ENCODE results near the gene NACC2.

The NACC2 gene

DNA sequence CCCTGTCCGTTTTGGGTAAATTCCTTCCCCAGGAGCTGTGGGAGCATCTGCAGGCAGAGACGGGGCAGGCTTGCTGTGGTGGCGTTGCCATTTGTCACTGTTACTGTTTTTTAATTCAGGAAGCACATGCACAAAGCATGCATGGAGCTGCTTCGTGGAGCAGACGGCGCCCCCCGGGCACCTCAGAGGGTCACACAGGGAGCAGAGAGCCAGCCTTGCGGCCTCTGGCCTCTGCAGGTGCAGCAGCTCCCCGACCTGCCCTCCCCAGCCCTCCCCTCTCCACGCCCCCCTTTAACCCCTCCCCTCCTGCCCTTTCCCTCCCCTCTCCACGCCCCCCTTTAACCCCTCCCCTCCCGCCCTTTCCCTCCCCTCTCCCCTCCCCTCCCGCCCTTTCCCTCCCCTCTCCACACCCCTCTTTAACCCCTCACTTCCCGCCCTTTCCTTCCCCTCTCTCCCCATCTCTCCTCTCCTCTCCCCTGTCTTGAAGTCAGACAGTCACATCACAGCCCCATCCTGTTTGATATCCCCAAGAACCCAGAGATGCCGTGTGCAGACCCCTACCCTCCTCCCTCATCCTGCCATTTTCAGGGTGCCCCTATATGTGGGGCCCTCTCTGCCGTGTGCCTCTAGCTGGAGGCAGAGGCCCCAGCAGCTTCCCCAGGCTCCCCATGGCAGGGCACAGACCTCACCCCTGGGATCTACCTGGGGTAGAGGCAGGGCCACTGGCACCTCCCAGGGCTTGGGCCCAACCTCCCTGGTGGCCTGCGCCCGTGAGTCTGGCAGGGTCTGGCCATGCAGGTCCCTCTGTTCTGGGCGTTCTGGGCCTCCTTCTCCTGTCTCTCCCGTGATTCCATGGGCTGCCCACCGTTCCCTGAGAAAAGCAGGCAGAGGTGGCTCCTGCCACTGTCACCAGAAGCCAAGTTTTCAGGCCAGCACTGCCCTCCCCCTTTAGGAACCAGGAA lies 104.3 kb downstream of the NACC2 start:
- no peaks in the 10 kb centered on the region for H3K36me3 ChIP-seq (ENCODE audit: control insufficient read depth, insufficient read depth, low read length)
- peaks cover 16% of the 10 kb centered on the region for H3K4me1 ChIP-seq (ENCODE audit: control insufficient read depth, insufficient read depth, low read length)
- peaks cover 2% of the 10 kb centered on the region for H3K27me3 ChIP-seq (ENCODE audit: control insufficient read depth, insufficient read depth, low read length)
- H3K4me3 ChIP-seq (ENCODE audit: low read length): no peak overlapping the region
- H3K27ac ChIP-seq (ENCODE audit: low read depth, low read length): no peak overlapping the region
- H3K9ac ChIP-seq (ENCODE audit: low read length): no peak overlapping the region

DNA sequence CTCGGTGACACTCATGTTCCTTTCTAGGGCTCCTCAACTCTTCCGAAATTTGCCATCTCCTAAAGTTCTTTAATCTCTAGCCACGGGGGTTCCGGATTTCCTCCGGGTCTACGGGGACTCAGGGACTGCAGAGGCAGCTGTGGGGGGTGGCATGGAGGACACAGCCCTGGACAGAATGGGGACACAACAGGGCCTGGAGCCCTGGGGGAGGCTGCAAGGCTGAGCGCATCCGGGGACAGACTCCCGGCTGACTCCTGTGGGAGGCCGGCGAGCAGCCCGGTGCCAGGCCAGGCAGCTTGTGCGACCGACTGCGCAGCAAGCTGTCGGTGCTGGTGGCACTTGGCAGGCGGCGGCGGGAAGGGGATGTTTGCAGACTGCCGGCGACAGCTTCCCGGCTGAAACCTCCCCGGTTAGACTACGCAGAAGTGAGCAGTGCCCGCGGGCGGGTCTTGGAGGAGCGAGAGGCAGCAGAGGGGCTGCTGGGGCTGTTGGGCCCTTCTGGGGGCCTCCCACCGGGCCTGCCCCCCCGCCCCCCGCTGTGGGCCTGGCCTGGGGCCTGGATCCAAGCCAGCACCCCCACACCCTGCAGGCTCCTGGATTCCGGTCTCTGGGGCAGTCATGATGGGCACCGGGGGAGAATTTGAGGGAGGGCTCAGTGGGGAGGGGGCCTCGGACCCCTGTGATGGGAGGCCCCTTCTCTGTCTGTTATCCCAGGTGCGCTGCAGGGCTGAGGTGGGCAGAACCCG lies 105.2 kb downstream of the NACC2 start:
- no peak overlapping the region for H3K9ac ChIP-seq (ENCODE audit: low read length)
- peaks cover 5% of the 10 kb centered on the region for H3K27me3 ChIP-seq (ENCODE audit: control insufficient read depth, insufficient read depth, low read length)
- no peaks in the 10 kb centered on the region for H3K36me3 ChIP-seq (ENCODE audit: control insufficient read depth, insufficient read depth, low read length)
- H3K27ac ChIP-seq (ENCODE audit: low read depth, low read length): no peak overlapping the region
- no peak overlapping the region for H3K4me3 ChIP-seq (ENCODE audit: low read length)
- H3K4me1 ChIP-seq (ENCODE audit: control insufficient read depth, insufficient read depth, low read length): peaks cover 16% of the 10 kb centered on the region

DNA sequence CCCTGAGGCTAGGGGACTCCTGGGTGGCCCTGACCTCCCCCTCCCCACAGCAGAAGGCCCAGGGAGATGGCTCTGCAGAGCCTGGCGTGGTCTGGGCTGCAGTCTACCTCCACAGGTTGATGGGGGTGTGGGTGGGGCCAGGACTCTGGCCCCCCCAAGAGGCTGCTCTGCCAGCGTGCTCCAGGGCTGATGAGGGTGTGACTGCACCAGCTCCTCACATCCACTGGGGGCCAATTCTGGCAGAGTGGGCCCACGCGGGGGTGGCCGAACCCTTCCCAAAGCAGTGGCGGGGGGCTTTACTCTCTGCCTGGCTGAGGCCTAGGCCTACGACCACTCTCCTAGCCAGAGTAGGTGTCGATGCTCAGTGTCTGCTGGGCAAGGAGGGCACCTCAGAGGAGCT lies 105.9 kb downstream of the NACC2 start:
- H3K9ac ChIP-seq (ENCODE audit: low read length): no peak overlapping the region
- H3K4me3 ChIP-seq (ENCODE audit: low read length): no peak overlapping the region
- no peak overlapping the region for H3K27ac ChIP-seq (ENCODE audit: low read depth, low read length)
- H3K27me3 ChIP-seq (ENCODE audit: control insufficient read depth, insufficient read depth, low read length): peaks cover 5% of the 10 kb centered on the region
- H3K4me1 ChIP-seq (ENCODE audit: control insufficient read depth, insufficient read depth, low read length): peaks cover 16% of the 10 kb centered on the region
- no peaks in the 10 kb centered on the region for H3K36me3 ChIP-seq (ENCODE audit: control insufficient read depth, insufficient read depth, low read length)

DNA sequence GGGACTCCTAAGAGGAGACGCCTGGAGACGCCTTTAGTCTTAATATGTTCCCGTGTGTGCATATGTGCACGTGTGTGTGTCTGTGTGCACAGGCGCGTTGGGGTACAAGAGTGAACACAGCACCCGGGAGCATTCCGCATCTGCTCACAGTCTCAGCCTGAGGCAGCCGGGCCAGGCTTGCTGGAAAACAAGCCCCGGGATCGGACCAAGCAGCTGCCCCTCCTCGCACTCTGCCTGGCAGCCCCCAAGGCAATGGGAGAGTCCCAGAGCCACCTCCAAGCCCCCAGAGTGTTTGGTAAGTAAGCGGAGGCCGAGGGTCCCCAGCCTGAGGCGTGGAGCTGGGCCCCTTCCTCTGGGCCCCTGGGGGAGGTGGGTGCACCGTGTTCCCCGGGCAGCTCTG lies 106.6 kb downstream of the NACC2 start:
- Histone ChIP-seq H3K36me3 (ENCODE audit: control insufficient read depth, insufficient read depth, low read length) (no peaks in the 10 kb centered on the region), H3K9ac (ENCODE audit: low read length) (no peak overlapping the region), H3K4me3 (ENCODE audit: low read length) (no peak overlapping the region), H3K27ac (ENCODE audit: low read depth, low read length) (no peak overlapping the region), H3K4me1 (ENCODE audit: control insufficient read depth, insufficient read depth, low read length) (peaks cover 15% of the 10 kb centered on the region), H3K27me3 (ENCODE audit: control insufficient read depth, insufficient read depth, low read length) (peaks cover 5% of the 10 kb centered on the region)

DNA sequence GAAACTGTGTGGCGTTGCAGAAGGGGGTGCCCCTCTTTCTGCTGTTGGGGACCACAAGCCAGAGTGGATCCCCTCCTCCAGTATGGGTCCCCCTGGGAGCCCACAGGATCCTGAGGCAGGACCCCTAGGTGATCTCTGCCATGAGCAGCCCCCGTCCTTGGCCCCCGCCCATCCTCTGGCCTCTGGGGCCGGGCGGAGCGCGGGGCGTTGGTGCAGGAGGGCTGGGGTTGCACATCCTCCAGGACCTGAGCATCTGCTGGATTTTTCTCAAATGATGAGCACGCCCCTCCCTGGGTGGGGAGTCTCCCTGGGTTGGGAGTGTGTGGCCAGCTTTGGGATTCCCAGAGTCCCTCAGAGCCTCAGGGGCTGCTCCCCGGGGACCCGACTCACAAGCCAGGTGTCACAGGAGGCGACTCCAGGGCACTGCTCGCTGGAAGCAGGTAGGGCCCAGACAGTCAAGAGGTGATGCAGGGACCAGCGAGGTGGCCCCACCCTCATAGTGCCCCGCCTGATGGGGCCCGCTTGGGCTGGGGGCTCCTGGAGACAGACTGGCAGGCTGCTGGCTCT lies 107.2 kb downstream of the NACC2 start:
- Histone ChIP-seq H3K9ac (ENCODE audit: low read length) (no peak overlapping the region), H3K4me1 (ENCODE audit: control insufficient read depth, insufficient read depth, low read length) (peaks cover 10% of the 10 kb centered on the region), H3K36me3 (ENCODE audit: control insufficient read depth, insufficient read depth, low read length) (no peaks in the 10 kb centered on the region), H3K4me3 (ENCODE audit: low read length) (no peak overlapping the region), H3K27ac (ENCODE audit: low read depth, low read length) (no peak overlapping the region), H3K27me3 (ENCODE audit: control insufficient read depth, insufficient read depth, low read length) (peaks cover 5% of the 10 kb centered on the region)

DNA sequence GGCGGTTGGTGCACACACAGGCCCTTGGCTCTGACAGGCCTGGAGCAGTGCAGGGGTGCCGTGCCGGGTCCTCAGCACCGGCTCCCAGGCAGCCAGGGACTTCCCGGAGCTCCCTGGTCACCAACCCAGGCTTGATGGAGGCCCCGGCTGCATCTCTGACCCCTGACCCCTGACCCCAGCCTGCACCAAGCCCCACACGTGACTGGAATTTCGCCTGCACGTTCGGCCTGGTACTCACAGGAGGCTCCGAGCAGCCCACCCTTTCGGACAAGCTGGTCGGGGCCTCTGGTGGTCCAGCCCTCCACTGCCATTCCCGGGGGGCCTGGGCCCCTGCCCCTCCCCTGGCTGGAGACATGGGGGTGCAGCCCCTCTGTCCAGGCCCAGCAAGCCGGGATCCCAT lies 108.5 kb downstream of the NACC2 start:
- H3K27me3 ChIP-seq (ENCODE audit: control insufficient read depth, insufficient read depth, low read length): peaks cover 5% of the 10 kb centered on the region
- no peaks in the 10 kb centered on the region for H3K4me1 ChIP-seq (ENCODE audit: control insufficient read depth, insufficient read depth, low read length)
- H3K4me3 ChIP-seq (ENCODE audit: low read length): no peak overlapping the region
- no peaks in the 10 kb centered on the region for H3K36me3 ChIP-seq (ENCODE audit: control insufficient read depth, insufficient read depth, low read length)
- no peak overlapping the region for H3K9ac ChIP-seq (ENCODE audit: low read length)
- no peak overlapping the region for H3K27ac ChIP-seq (ENCODE audit: low read depth, low read length)

DNA sequence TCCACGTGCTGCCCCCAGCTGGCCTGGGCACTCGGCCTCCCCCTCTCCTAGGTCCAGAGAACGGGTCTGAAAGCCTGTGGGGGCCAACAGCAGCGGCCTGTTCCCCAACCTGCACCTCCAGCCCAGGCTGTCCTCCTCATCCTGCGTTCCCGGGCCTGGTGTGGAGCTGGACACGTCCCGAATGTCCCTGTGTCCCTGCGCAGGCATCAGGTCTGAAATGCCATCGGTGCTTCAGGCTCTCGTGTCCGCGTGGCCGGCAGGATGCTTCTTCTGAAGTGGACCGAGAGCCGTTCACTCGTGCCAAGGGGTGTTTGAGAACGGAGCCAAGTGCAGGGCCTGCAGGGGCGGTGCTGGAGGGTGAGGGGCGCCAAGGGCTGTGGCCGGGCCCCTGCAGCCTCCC lies 109.2 kb downstream of the NACC2 start:
- H3K27me3 ChIP-seq (ENCODE audit: control insufficient read depth, insufficient read depth, low read length): peaks cover 5% of the 10 kb centered on the region
- no peak overlapping the region for H3K4me3 ChIP-seq (ENCODE audit: low read length)
- no peak overlapping the region for H3K9ac ChIP-seq (ENCODE audit: low read length)
- no peak overlapping the region for H3K27ac ChIP-seq (ENCODE audit: low read depth, low read length)
- no peaks in the 10 kb centered on the region for H3K36me3 ChIP-seq (ENCODE audit: control insufficient read depth, insufficient read depth, low read length)
- H3K4me1 ChIP-seq (ENCODE audit: control insufficient read depth, insufficient read depth, low read length): no peaks in the 10 kb centered on the region

DNA sequence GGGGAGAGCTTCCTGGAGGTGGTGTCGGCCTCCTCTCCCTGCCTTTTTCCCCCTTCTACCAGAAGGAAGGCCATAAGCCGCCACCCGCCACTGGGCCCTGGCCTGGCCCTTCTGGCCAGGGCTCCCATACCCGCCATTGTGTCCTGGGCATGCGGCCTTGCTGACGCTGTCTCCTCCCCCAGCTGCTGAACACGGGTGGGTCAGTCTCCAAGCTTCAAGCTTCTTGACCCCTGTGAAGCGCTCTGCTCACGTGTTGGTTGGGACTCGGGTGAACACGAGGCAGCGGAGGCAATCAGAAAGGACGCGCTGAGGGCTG lies 109.7 kb downstream of the NACC2 start:
- Histone ChIP-seq H3K36me3 (ENCODE audit: control insufficient read depth, insufficient read depth, low read length) (no peaks in the 10 kb centered on the region), H3K9ac (ENCODE audit: low read length) (no peak overlapping the region), H3K27me3 (ENCODE audit: control insufficient read depth, insufficient read depth, low read length) (peaks cover 9% of the 10 kb centered on the region), H3K4me3 (ENCODE audit: low read length) (no peak overlapping the region), H3K4me1 (ENCODE audit: control insufficient read depth, insufficient read depth, low read length) (no peaks in the 10 kb centered on the region), H3K27ac (ENCODE audit: low read depth, low read length) (no peak overlapping the region)

DNA sequence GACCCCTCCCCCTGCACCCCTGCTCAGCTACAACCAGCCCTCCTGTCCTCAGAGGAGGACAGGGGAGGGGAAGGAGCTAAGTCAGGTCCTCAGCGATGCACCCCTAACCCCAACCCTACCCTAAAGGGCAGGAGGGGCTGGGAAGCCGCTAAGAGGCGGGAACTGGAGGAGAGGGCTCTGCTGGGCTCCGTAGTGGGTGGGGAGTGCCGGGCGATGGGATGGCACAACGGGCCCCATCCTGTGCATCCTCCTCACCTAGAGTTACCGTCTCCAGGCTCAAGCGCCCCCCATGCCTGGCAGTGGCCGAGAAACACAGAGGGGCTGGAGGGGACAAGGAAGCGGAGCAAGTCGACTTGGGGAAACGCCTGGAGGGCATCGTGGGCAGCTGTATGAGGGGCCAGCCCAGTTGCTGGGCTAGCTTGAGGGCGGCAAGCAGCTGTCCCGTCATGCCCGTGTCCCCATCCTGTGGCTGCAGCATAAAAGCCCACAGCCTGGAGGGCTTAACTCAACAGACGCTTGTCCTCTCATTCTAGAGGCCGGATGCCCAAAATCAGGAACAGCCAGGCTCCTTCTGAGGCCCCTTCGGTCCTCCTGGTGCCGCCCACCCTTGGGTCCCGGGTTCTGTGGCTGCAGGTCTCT lies 110.9 kb downstream of the NACC2 start:
- Histone ChIP-seq H3K9ac (ENCODE audit: low read length) (no peak overlapping the region), H3K27ac (ENCODE audit: low read depth, low read length) (no peak overlapping the region), H3K36me3 (ENCODE audit: control insufficient read depth, insufficient read depth, low read length) (no peaks in the 10 kb centered on the region), H3K27me3 (ENCODE audit: control insufficient read depth, insufficient read depth, low read length) (peaks cover 10% of the 10 kb centered on the region), H3K4me3 (ENCODE audit: low read length) (no peak overlapping the region), H3K4me1 (ENCODE audit: control insufficient read depth, insufficient read depth, low read length) (no peaks in the 10 kb centered on the region)

DNA sequence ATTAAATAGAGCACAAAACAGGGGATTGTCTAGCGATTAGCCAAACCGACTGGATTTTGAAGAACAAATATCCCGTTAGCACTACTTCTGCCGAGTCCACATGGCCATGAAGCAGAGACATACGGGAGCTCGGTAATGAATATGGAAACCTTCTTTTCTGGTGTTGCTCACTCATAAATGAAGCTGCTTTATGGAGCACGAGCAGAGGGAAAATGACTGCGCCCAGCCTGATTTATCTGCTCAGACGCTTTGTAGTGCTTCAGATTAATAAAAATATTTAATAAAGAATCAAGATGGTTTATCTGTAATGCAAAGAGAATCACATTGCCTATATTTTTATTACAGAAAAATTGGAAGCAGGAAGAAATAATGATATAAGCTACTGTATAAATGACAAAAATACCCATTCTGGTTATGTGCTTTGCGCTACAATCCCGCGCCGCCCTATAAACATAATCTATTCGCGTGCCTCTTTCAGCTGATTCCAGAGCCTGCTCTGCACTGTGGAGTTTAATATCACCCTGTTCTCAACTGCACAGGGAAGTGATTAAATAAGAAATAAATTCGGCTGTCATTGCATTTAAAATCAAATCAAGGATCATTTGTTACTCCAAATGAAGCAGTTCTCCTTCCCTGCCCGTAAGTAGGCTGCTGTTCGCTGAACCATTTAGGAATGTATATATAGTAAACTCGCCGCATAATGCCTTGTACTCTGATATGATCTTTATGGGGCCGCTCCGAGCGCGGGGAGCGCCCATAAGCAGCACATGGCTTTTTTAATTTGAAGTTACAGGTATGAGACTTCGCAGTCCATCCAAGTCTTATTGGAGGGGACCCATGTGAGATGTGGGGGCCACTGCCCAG lies 111.6 kb downstream of the NACC2 start:
- peaks cover 7% of the 10 kb centered on the region for H3K27me3 ChIP-seq (ENCODE audit: control insufficient read depth, insufficient read depth, low read length)
- H3K27ac ChIP-seq (ENCODE audit: low read depth, low read length): no peak overlapping the region
- no peaks in the 10 kb centered on the region for H3K36me3 ChIP-seq (ENCODE audit: control insufficient read depth, insufficient read depth, low read length)
- no peak overlapping the region for H3K9ac ChIP-seq (ENCODE audit: low read length)
- H3K4me1 ChIP-seq (ENCODE audit: control insufficient read depth, insufficient read depth, low read length): no peaks in the 10 kb centered on the region
- H3K4me3 ChIP-seq (ENCODE audit: low read length): no peak overlapping the region

DNA sequence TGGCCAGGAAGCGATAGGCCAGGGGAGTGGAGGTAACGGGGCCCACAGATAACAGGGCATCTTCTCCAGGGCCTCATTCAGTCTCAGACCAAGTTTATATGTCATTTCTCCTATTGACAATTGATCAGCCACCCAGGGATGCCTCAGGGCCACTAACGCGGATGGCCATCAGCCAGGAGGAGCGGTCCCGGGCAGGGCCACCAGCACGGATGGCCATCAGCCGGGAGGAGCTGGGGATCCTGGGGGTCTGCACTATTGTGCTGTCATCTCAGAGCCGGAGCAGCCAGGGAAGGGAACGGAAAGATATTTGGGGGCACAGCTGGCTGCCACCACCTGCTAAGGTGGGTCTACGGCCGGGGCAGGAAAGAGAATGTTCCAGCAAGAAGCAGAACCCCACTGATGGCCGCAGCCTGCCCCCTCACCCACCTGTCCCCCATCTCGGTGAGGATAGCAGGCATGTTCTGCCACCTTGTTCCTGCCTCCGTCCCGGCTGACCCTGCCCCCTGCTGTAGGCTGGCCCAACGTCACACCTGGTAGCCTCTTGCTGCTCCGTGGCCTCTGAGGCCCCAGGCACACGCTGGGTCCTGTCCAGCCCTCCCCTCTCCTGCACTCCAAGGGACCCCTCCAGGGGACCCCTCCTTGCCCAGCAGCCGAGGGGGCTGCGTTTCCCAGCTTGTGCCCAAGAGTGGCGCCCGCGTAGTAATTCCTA lies 112.4 kb downstream of the NACC2 start:
- no peaks in the 10 kb centered on the region for H3K4me1 ChIP-seq (ENCODE audit: control insufficient read depth, insufficient read depth, low read length)
- no peak overlapping the region for H3K27ac ChIP-seq (ENCODE audit: low read depth, low read length)
- H3K9ac ChIP-seq (ENCODE audit: low read length): no peak overlapping the region
- peaks cover 7% of the 10 kb centered on the region for H3K27me3 ChIP-seq (ENCODE audit: control insufficient read depth, insufficient read depth, low read length)
- no peaks in the 10 kb centered on the region for H3K36me3 ChIP-seq (ENCODE audit: control insufficient read depth, insufficient read depth, low read length)
- no peak overlapping the region for H3K4me3 ChIP-seq (ENCODE audit: low read length)
